Tongue (tissue), 2 donors: ENCODE data around the gene EIPR1. TPM values are rescaled to one million over a fixed set of nuclear protein-coding genes. Genes with fewer than 3 reads are reported as not detected.

ENCODE experiments used
- DNase-seq: peaks from one replicate; pipeline ENCODE4 v3.0.0-alpha.2; 2015
- total RNA-seq: library from RNA; depleted of rRNA; stranded (reverse); fragments of >200 nt; gene quantifications from one replicate; pipeline ENCODE4 v1.2.3, GENCODE V29; 2014

Gene EIPR1
- total RNA-seq, 1 donor from 2014 or later: 28.9 TPM

DNA sequence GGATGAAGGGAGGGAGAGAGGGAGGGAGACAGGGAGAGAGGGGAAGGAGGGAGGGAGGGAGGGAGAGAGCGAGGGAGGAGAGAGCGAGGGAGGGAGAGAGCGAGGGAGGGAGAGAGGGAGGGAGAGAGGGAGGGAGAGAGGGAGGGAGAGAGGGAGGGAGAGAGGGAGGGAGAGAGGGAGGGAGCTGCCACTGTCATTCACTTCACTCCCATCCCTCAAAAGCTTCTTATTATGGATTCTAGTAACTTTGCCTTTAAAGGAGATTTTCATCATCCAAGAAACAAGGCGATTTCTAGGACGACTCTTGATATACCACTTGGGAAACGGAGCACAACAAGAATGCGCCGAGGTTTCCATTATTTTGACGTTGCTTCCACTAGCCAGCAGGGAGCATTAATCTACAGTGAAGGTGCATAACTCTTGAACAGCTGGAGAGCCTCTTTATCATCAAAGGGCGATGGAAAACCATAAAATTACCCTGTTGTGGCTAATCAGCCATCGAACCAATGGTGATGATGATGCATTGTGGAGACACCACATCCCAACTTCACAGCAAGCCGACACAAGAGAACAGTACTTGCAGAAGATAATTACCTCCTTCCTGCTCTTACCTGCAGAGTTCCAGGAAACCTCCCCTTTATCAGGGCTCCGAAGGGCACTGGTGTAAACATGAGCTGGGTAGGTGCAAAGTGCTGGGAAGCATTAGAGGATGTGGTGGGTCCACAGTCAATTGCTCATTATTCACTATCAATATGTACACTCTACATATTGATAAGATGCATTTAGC, 130.5 kb downstream of the EIPR1 start:
- DNase-seq: no peak

DNA sequence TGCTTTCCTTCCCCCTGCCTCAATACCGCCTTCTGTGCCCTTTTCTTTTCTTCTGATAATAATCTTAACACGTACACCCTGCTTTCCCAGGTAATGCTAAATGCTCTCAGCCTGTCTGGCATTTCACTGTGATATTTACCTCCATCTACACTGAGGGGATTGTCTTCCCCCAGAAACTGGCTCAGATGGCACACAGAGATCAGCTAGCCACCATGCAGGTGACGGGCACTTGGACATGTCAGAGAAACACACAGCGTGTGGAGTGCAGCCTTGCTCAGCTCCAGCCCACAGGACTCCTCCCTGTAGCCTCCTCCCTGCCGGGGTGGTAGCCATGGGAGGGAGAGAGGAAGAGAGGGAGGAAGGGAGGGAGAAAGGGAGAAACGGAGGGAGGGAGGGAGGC, 131.2 kb downstream of the EIPR1 start:
- DNase-seq: no peak

GRCh38 chr2:3244486-3244885, 133.1 kb downstream of the EIPR1 start:
- no peak for DNase-seq

- DNase-seq: no peak
Observed at GRCh38 chr2:3243804-3244203, 133.8 kb downstream of the EIPR1 start.

- DNase-seq: peak; percentile 68
Observed at GRCh38 chr2:3242747-3243369, 134.8 kb downstream of the EIPR1 start.

DNA sequence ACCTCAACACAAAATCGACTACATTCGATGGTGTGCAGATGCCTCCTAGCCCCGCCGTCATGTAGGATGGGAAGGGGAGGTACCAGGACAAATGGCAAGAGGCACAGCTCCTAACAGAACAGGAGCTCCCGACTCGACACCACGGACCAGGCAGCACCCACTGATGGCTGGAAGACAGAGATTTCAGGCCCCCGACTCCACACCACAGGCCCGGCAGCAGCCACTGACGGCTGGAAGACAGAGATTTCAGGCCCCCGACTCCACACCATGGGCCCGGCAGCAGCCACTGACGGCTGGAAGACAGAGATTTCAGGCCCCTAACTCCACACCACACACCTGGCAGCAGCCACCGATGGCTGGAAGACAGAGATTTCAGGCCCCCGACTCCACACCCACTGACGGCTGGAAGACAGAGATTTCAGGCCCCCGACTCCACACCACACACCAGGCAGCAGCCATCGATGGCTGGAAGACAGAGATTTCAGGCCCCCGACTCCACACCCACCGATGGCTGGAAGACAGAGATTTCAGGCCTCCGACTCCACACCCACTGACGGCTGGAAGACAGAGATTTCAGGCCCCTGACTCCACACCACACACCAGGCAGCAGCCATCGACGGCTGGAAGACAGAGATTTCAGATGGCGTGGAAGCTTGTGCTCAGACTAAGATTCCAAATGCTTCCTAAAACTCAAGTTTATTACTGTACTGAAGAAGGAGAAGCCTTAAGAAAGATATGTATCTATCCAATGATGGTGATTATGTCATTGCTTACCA, 135.5 kb downstream of the EIPR1 start:
- DNase-seq: no peak

GRCh38 chr2:3238951-3239841, 138.4 kb downstream of the EIPR1 start:
- DNase-seq: no peak

GRCh38 chr2:3236300-3237045, 141.1 kb downstream of the EIPR1 start:
- no peak for DNase-seq

GRCh38 chr2:3233877-3234276, 143.7 kb downstream of the EIPR1 start:
- peak; percentile 17 for DNase-seq

DNA sequence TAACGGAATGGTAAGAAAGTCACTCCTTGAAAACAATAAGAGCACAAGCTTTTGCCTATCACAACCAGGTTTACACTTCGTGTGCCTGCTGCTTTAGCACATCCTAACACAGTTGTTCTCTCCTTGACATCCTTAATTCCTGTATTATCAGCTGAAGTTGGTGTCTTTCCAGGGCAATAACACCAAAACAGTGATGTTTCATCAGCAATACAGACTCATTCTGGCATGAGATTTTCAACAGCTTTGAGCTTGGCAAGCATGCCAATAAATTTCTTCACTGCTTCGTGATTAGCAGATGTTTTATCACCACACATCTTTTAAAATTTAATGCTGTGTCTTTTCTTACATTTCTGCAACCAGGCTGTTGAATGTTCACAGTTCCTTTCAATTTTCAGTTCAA, 148.4 kb downstream of the EIPR1 start:
- DNase-seq: no peak

DNA sequence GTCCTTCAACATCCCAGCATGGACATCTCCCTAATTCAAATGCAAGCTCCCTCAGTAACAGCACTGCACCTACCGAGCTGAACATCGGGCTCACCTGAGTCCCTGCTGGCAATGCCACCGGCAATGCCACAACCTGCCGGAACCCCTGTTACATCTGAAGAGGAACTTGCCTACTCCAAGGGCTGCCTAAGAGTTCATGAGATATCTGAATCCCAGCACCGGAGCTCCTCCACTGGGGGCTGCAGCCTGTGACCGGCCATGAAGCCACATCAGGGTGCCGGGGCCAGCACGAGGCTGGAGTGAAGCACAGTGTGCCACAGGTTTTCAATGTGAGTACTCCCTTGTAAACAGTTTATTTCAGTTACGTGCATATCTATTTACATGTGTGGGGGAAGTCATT, 152.9 kb downstream of the EIPR1 start:
- no peak for DNase-seq

DNA sequence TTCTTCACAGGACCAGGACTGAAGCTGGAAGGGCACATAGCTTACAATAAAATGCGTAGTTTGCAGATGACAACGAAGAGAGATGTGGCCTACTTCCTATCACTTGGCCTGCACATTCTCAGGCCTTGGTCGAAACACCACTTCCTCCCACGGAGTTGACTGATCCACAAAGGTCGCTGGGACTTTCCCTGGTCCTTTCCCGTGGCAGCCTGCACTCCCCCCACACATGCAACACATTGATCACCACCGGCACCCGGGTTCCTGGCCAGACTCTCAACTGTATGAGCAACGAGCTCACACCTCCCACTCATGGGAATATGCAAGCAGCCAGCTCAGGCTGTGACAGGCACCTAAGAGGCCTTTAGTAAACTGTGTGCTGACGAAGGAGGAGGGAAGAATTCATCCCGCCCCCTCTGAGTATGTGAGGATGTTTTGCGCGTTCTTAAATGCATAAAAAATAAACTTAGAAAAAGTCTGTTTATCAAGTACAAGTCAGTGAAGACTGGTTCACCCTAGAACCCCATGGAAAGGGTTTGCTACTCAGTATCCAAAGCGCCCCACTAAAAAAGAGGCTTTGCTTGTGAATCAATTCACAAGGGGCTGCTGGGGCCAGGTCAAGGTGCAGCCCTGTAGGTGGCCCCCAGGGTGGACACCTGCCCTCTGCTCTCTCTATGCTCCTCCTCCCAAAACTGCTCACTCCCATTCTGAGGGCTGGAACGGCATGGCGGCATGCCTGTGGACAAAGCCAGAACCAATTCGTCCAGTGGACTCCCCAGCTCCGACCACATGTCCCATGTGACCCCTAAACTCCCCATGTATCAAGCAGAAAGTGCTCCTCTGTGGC, 154.3 kb downstream of the EIPR1 start:
- DNase-seq: no peak

DNA sequence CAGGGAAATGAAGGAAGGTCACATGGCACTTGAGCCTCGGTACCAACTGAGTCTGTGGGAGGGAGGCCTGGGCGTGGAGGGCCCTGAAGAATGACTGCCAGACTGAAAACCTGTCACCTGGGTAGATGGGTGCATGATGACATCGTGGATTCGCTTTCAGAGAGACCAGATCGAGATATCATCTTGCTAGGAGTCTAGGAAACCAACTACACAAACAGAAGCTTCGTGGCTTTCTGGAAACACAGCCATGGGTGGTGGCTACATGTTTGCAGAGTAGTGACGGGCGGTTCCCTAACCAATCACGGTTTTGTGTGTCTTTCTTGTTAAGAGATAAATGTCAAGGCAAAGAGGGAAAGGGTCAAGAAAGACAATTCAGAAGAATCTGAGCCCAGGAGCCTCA, 155.0 kb downstream of the EIPR1 start:
- no peak for DNase-seq

DNA sequence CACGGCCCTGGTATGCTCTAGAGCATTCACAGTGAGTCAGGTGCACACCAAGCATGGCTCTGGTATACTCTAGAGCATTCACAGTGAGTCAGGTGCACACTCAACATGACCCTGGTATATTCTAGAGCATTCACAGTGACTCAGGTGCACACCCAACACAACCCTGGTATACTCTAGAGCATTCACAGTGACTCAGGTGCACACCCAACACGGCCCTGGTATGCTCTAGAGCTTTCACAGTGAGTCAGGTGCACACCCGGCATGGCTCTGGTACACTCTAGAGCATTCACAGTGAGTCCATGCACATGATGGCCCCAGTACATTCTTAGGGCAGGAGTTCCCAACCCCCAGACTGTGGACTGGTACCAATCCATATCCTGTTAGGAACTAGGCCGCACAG, 158.1 kb downstream of the EIPR1 start:
- DNase-seq: no peak

- DNase-seq: no peak
Observed at GRCh38 chr2:3217646-3218045, 160.0 kb downstream of the EIPR1 start.

DNA sequence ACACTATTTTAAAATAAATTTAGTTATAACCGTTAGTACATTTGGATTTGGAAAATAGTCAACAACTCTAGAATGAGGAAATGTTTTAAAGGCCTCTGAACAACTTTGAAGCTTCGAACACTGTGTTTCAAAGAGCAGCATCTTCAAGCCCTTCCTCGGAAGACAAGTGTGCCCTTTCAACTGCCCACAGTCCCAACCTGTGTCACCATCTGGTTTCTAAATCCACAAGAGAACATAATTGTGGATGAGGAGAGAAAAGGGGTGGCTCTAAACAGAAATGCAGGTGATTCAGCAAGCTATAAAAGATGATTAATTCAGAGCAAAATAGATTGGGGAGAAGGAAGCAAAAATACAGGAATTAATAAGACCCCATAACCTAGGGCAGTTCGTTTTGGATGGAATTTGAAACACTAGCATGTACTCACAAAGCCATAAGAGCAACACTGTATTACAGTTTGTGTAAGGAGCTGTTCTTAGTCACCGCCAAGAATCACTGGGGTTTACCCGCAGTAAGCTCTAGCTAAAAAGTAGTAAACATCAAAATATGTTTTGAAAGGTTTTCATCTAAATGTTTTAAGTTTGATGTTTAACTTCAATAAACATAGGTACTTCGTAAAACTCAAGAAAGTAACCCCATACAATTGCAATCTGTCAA, 160.7 kb downstream of the EIPR1 start:
- no peak for DNase-seq

DNA sequence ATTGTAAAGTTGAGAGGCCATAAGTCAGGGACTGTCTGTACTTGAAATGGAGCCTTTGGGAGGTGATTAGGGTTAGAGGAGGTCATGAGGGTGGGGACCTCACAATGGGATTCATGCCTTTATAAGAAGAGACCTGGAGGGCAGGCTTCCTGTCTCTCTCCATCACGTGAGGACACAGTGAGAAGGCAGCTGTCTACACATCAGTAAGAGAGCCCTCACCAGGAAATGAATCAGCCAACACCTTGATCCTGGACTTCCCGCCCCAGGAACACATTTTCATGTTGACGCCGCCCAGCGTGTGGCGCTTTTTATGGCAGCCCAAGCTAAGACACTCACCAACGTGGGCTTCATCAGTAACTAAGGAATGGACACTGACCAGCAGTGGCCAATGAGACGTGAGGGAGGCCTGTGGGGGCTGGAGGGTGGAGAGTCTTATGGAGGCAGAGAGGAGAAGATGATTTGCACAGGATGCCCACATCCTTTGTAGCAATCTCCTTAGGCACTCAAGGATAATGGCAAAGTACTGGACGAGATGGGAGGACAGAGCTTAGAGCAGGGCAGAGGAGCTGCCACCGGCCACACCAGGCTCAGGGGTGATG, 162.7 kb downstream of the EIPR1 start:
- no peak for DNase-seq

DNA sequence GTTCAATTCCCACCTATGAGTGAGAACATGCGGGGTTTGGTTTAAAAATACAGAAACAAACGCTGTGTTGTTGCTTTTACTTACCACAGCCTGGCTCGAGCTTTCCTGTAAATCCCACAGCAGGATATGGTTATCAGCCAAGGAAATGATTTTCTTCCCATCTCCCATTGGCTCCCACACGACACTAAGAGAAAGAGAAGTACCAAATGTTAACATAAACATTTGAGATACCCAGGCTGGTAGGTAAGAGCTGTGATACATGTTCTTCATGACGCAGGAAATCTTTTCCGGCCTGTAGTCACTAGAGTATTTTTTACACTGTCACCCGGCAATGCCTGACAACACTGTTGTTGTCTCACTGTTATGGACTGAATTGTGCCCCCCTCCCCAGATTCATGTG, 163.6 kb downstream of the EIPR1 start:
- DNase-seq: no peak

DNA sequence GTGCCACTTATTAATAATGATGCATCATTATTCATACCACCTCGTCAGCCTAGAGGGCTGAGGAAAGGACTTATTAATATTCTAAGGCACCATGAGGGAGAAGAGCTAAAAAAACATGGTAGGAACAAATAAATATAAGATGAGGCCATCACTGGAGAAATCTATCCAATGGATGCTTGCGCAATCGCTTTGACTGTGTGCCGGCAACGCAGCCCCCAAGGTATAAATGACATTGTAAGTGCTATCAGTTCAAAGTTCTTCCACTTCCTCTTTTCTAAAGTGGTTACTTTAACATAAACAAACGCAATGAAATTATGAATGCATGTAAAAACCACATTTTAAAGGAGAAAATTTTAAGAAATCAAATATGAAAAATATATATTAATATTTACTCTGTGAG, 164.6 kb downstream of the EIPR1 start:
- DNase-seq: no peak

GRCh38 chr2:3212061-3212362, 165.6 kb downstream of the EIPR1 start:
- no peak for DNase-seq
